GM23338 (cell line): ENCODE results near the gene PCOLCE2. TPM values are rescaled to one million over a fixed set of nuclear protein-coding genes. Genes with fewer than 3 reads are reported as not detected.

Experiments used
- ATAC-seq: fragments of 200-7000 bp; cut with Tn5 transposase; 3 replicates; pipeline ENCODE4 v1.9.1; 2020
- DNase-seq: peaks from one replicate; pipeline ENCODE4 v3.0.0-alpha.2; 2015; ENCODE audit warnings: low spot score
- H2AFZ ChIP-seq: fragments of 200-600 bp; sonication (generic); 2 replicates; pipeline ENCODE4 v1.8.0; 2016; ENCODE audit warnings: antibody characterized with exemption, mild to moderate bottlenecking, moderate library complexity
- H3F3A ChIP-seq: fragments of 200-600 bp; sonication (generic); replicated peaks from 2 replicates; pipeline ENCODE4 v1.8.0; 2017; ENCODE audit warnings: antibody characterized with exemption, mixed run types, low read depth
- H3K27ac ChIP-seq: fragments of 200-600 bp; sonication (generic); 2 replicates; pipeline ENCODE4 v1.6.1; 2016; ENCODE audit warnings: low read depth
- H3K27me3 ChIP-seq: fragments of 200-600 bp; sonication (generic); 2 replicates; pipeline ENCODE4 v1.8.0; 2016; ENCODE audit warnings: mild to moderate bottlenecking, mixed run types, moderate library complexity; ENCODE audit not compliant: insufficient read depth
- H3K36me3 ChIP-seq: fragments of 200-600 bp; sonication (generic); 2 replicates; pipeline ENCODE4 v1.8.0; 2016; ENCODE audit warnings: mild to moderate bottlenecking; ENCODE audit not compliant: insufficient read depth
- H3K4me1 ChIP-seq: fragments of 200-600 bp; sonication (generic); 2 replicates; pipeline ENCODE4 v1.8.0; 2016; ENCODE audit warnings: mild to moderate bottlenecking, moderate library complexity; ENCODE audit not compliant: insufficient read depth
- H3K4me2 ChIP-seq: fragments of 200-600 bp; sonication (generic); 2 replicates; pipeline ENCODE4 v1.7.1; 2017; ENCODE audit warnings: mixed run types
- H3K4me3 ChIP-seq: fragments of 200-600 bp; sonication (generic); 2 replicates; pipeline ENCODE4 v1.6.1; 2016; ENCODE audit warnings: mixed run types
- H3K79me2 ChIP-seq: fragments of 200-600 bp; sonication (generic); replicated peaks from 2 replicates; pipeline ENCODE4 v1.8.0; 2017; ENCODE audit warnings: mild to moderate bottlenecking; ENCODE audit not compliant: insufficient read depth
- H3K9me2 ChIP-seq: fragments of 200-600 bp; sonication (generic); 2 replicates; pipeline ENCODE4 v1.8.0; 2017; ENCODE audit not compliant: insufficient read depth
- H4K20me1 ChIP-seq: fragments of 200-600 bp; sonication (generic); replicated peaks from 2 replicates; pipeline ENCODE4 v1.8.0; 2017; ENCODE audit warnings: mild to moderate bottlenecking; ENCODE audit not compliant: insufficient read depth
- H3K27ac Mint-ChIP-seq: 2 replicates; pipeline ENCODE4 v1.8.0; 2020; ENCODE audit warnings: inconsistent platforms, mild to moderate bottlenecking, moderate library complexity, mixed read lengths
- H3K27me3 Mint-ChIP-seq: 3 replicates; pipeline ENCODE4 v1.8.0; 2022; ENCODE audit warnings: low read depth, mild to moderate bottlenecking, moderate library complexity, mixed read lengths, inconsistent platforms; ENCODE audit not compliant: insufficient read depth, poor library complexity
- H3K36me3 Mint-ChIP-seq: 3 replicates; pipeline ENCODE4 v1.8.0; 2021; ENCODE audit warnings: low read depth, mild to moderate bottlenecking, inconsistent platforms, moderate library complexity, mixed read lengths
- H3K4me1 Mint-ChIP-seq: 3 replicates; pipeline ENCODE4 v1.8.0; 2020; ENCODE audit warnings: mild to moderate bottlenecking, inconsistent platforms, mixed read lengths
- H3K4me3 Mint-ChIP-seq: 3 replicates; pipeline ENCODE4 v1.8.0; 2021; ENCODE audit warnings: moderate library complexity, mild to moderate bottlenecking, inconsistent platforms, mixed read lengths
- H3K9me3 Mint-ChIP-seq: 3 replicates; pipeline ENCODE4 v1.8.0; 2020; ENCODE audit warnings: moderate library complexity, mild to moderate bottlenecking, inconsistent platforms, mixed read lengths
- CTCF ChIP-seq, 2 experiments: fragments of 200-600 bp in 1 of 2; sonication (generic) in 1 of 2; conservative IDR thresholded peaks; 2 replicates each; pipeline versions ENCODE4 v1.5.1 to v1.6.1; 2016 to 2017; ENCODE audit warnings: antibody characterized with exemption in 2 of 2, low read depth in 2 of 2, mild to moderate bottlenecking in 2 of 2, moderate library complexity in 1 of 2
- ETS1 ChIP-seq: IDR thresholded peaks from 2 replicates; pipeline ENCODE4 v1.6.1; 2016; ENCODE audit warnings: antibody characterized with exemption
- EZH2 ChIP-seq: fragments of 200-600 bp; sonication (generic); IDR thresholded peaks from one replicate; pipeline ENCODE4 v1.8.0; 2017; ENCODE audit warnings: antibody characterized with exemption, mild to moderate bottlenecking, low read depth; ENCODE audit not compliant: unreplicated experiment
- STAT1 ChIP-seq: IDR thresholded peaks from one replicate; pipeline ENCODE4 v1.6.1; 2016; ENCODE audit warnings: antibody characterized with exemption; ENCODE audit not compliant: unreplicated experiment
- ZNF114 ChIP-seq: fragments of 250-450 bp; sonication (Bioruptor Pico); IDR thresholded peaks from 2 replicates; pipeline ENCODE4 v1.5.0; 2020; ENCODE audit warnings: mild to moderate bottlenecking, moderate library complexity
- ZNF462 ChIP-seq: fragments of 250-450 bp; sonication (Bioruptor Pico); IDR thresholded peaks from 2 replicates; pipeline ENCODE4 v1.5.0; 2020; ENCODE audit warnings: mild to moderate bottlenecking, moderate library complexity
- polyA plus RNA-seq: library from polyadenylated mRNA; unstranded; fragments of >200 nt; fragmentation: Nextera tagmentation; extraction: Ambion mirVana; gene quantifications from 2 replicates; pipeline ENCODE4 v1.2.1, GENCODE V29; 2016
- total RNA-seq: library from RNA; depleted of rRNA; stranded (reverse); fragments of >200 nt; shearing (Covaris generic); gene quantifications from 2 replicates; pipeline ENCODE4 v1.2.3, GENCODE V29; 2014

The PCOLCE2 gene
- total and polyA plus RNA-seq, 2 experiments from 2014 or later = 17.7 to 22.6 TPM

- Mint-ChIP-seq H3K4me3 (no peak overlapping the region), H3K27me3 (peaks cover 12% of the 10 kb centered on the region), H3K36me3 (no peaks in the 10 kb centered on the region; the same call in 2 of the 3 replicates), H3K27ac (no peak overlapping the region), H3K4me1 (peaks cover 66% of the 10 kb centered on the region), H3K9me3 (no peaks in the 10 kb centered on the region)
- DNase-seq (no peak), ATAC-seq (no peak)
- Histone ChIP-seq H3K27me3 (no peaks in the 10 kb centered on the region), H4K20me1 (no peaks in the 10 kb centered on the region; the same call in 1 of the 2 replicates), H2AFZ (no peak overlapping the region), H3K4me1 (peaks cover 35% of the 10 kb centered on the region), H3K36me3 (0 out of 2 replicates have a peak, but pooled peaks cover 4% of the 10 kb centered on the region), H3K9me2 (no peaks in the 10 kb centered on the region), H3K4me3 (no peak overlapping the region), H3K4me2 (no peak overlapping the region), H3F3A (peaks cover 4% of the 10 kb centered on the region; the same call in 1 of the 2 replicates), H3K27ac (no peak overlapping the region), H3K79me2 (no peaks in the 10 kb centered on the region)
- TF ChIP-seq EZH2 = no peak
- TF ChIP-seq ETS1 = no peak
- no peak for TF ChIP-seq STAT1
- TF ChIP-seq ZNF462 (CRISPR knock-in tag) = no peak
- TF ChIP-seq ZNF114 = no peak
- no peak for TF ChIP-seq CTCF (conservative IDR thresholded peaks at IDR 0.05; ENCODE audit: low read depth in 2 of 2)
These were observed 30.8 kb downstream of the PCOLCE2 start for GRCh38 chr3:142858043-142858442.
